Measurements from ENCODE around the gene FBXO31. TPM values are rescaled to one million over a fixed set of nuclear protein-coding genes. Genes with fewer than 3 reads are reported as not detected.

Gene FBXO31
- total and polyA plus RNA-seq, 2 of the 13 experiments (the other 11 are each of a cell fraction or from before 2014, with no cell fraction given), result 92.4 to 101 TPM

- TF ChIP-seq GRHL1 (CRISPR knock-in tag; conservative IDR thresholded peaks at IDR 0.05) (no peak), HNF4G (IDR thresholded peaks at IDR 0.05; ENCODE audit: borderline replicate concordance, low read depth, low read length) (no peak), HNF4G (CRISPR knock-in tag; IDR thresholded peaks at IDR 0.05; ENCODE audit: borderline replicate concordance, low read depth) (no peak; the same call in 1 of the 2 replicates), NFIB (CRISPR knock-in tag; IDR thresholded peaks at IDR 0.05; ENCODE audit: borderline replicate concordance) (no peak; the same call in 1 of the 2 replicates), THRA (CRISPR knock-in tag; IDR thresholded peaks at IDR 0.05; ENCODE audit: borderline replicate concordance) (peak; percentile 3; the same call in 1 of the 2 replicates), ZNF256 (CRISPR knock-in tag; conservative IDR thresholded peaks at IDR 0.05) (no peak; the same call in 1 of the 2 replicates), ZNF841 (CRISPR knock-in tag; IDR thresholded peaks at IDR 0.05; ENCODE audit: borderline replicate concordance) (no peak; the same call in 1 of the 2 replicates), ZNF737 (CRISPR knock-in tag; IDR thresholded peaks at IDR 0.05; ENCODE audit: borderline replicate concordance) (no peak), TOE1 (CRISPR knock-in tag; IDR thresholded peaks at IDR 0.05) (no peak), NFE2L1 (CRISPR knock-in tag; IDR thresholded peaks at IDR 0.05; ENCODE audit: borderline replicate concordance) (no peak), ZMAT5 (CRISPR knock-in tag; IDR thresholded peaks at IDR 0.05; ENCODE audit: borderline replicate concordance, low read depth) (no peak), TERF1 (CRISPR knock-in tag; IDR thresholded peaks at IDR 0.05) (no peak), ZBTB26 (CRISPR knock-in tag; IDR thresholded peaks at IDR 0.05; ENCODE audit: borderline replicate concordance) (peak; percentile 47), THYN1 (CRISPR knock-in tag; IDR thresholded peaks at IDR 0.05; ENCODE audit: borderline replicate concordance, low read depth) (no peak), ZNF776 (CRISPR knock-in tag; IDR thresholded peaks at IDR 0.05) (peak; percentile 56; the same call in 1 of the 2 replicates), ZNF746 (CRISPR knock-in tag; IDR thresholded peaks at IDR 0.05) (peak; percentile 18; the same call in 1 of the 2 replicates), PRMT3 (CRISPR knock-in tag; IDR thresholded peaks at IDR 0.05; ENCODE audit: borderline replicate concordance, low read depth) (peak; percentile 3; the same call in 1 of the 2 replicates), ZBED4 (CRISPR knock-in tag; IDR thresholded peaks at IDR 0.05; ENCODE audit: borderline replicate concordance) (no peak)
Measured at GRCh38 chr16:87384162-87384874, 742 bp upstream of the FBXO31 start (continued).

Data from HepG2 (cell line).